HCT116 (cell line): ENCODE results near the gene GARIN5A.

Source experiments
- CTCF ChIP-seq, 3 experiments: fragments of 200-600 bp in 1 of 3; sonication (generic) in 1 of 3; IDR thresholded peaks in 2 of 3; conservative IDR thresholded peaks in 1 of 3; 2 replicates each; pipeline ENCODE4 v1.5.1; 2012 to 2017; ENCODE audit warnings: low read depth in 2 of 3, low read length in 2 of 3, antibody characterized with exemption in 1 of 3, borderline replicate concordance in 1 of 3, control low read depth in 1 of 3, mild to moderate bottlenecking in 1 of 3, mixed read lengths in 1 of 3, mixed run types in 1 of 3, moderate library complexity in 1 of 3; ENCODE audit not compliant: insufficient read depth in 1 of 3
- EZH2 ChIP-seq: fragments of 200-600 bp; sonication (generic); IDR thresholded peaks from 2 replicates; pipeline ENCODE4 v1.6.1; 2017; ENCODE audit warnings: antibody characterized with exemption, mixed run types
- EZH2phosphoT487 ChIP-seq: fragments of 200-600 bp; IDR thresholded peaks from 2 replicates; pipeline ENCODE4 v1.6.1; 2018; ENCODE audit warnings: antibody characterized with exemption, borderline replicate concordance
- JUND ChIP-seq: IDR thresholded peaks from 2 replicates; pipeline ENCODE4 v1.6.1; 2012
- MAX ChIP-seq: IDR thresholded peaks from 2 replicates; pipeline ENCODE4 v1.6.1; 2012
- POLR2A ChIP-seq: IDR thresholded peaks from 2 replicates; pipeline ENCODE4 v1.7.0; 2011; ENCODE audit warnings: borderline replicate concordance; ENCODE audit not compliant: insufficient read depth, insufficient read length; ENCODE audit errors: extremely low read depth
- POLR2AphosphoS5 ChIP-seq: IDR thresholded peaks from 2 replicates; pipeline ENCODE4 v1.6.1; 2011; ENCODE audit warnings: mild to moderate bottlenecking, low read depth, low read length, moderate library complexity
- RAD21 ChIP-seq: IDR thresholded peaks from 2 replicates; pipeline ENCODE4 v1.6.1; 2012; ENCODE audit warnings: low read depth, mild to moderate bottlenecking
- SIN3A ChIP-seq: IDR thresholded peaks from 2 replicates; pipeline ENCODE4 v1.6.1; 2012; ENCODE audit warnings: low read depth
- ZFX ChIP-seq: fragments of 450-650 bp; IDR thresholded peaks from 2 replicates; pipeline ENCODE4 v1.6.1; 2017

- TF ChIP-seq POLR2AphosphoS5 = no peak
- no peak for TF ChIP-seq CTCF (IDR thresholded peaks at IDR 0.05 in 2 of 3, conservative IDR thresholded peaks at IDR 0.05 in 1 of 3; ENCODE audit: borderline replicate concordance in 1 of 3, insufficient read depth in 1 of 3, low read depth in 2 of 3, low read length in 2 of 3)
- TF ChIP-seq ZFX = no peak
- TF ChIP-seq EZH2 = no peak
- no peak for TF ChIP-seq POLR2A
- no peak for TF ChIP-seq EZH2phosphoT487
- no peak for TF ChIP-seq RAD21
- TF ChIP-seq MAX = no peak
- TF ChIP-seq SIN3A = no peak
- TF ChIP-seq JUND = no peak
Measured at GRCh38 chr19:50509366-50509765, 32.7 kb upstream of the GARIN5A start.
